Activated gamma-delta T cell treated with anti-CD3 and anti-CD28 coated beads, Interleukin-2, amount 50 U/mL, for 16 hours (primary cell): Measurements from ENCODE around the gene ABL1.

Experiments used
- DNase-seq: peaks from one replicate; pipeline ENCODE4 v3.0.0-alpha.2; 2020; ENCODE audit warnings: low read depth

Gene ABL1

GRCh38 chr9:130849356-130849755 is 14.3 kb downstream of the ABL1 start:
- DNase-seq: no peak

GRCh38 chr9:130852801-130853200 is 17.7 kb downstream of the ABL1 start:
- DNase-seq: no peak

- no peak for DNase-seq
Observed at GRCh38 chr9:130854092-130854491, 19.0 kb downstream of the ABL1 start.

- no peak for DNase-seq
Observed at GRCh38 chr9:130854835-130855234, 19.8 kb downstream of the ABL1 start.

GRCh38 chr9:130856474-130856873 is 21.4 kb downstream of the ABL1 start:
- no peak for DNase-seq

- DNase-seq: no peak
Observed at GRCh38 chr9:130857864-130858738, 23.0 kb downstream of the ABL1 start.

- DNase-seq: no peak
Observed at GRCh38 chr9:130858739-130859705, 24.0 kb downstream of the ABL1 start.

- no peak for DNase-seq
Observed at GRCh38 chr9:130860458-130861316, 25.6 kb downstream of the ABL1 start.

- no peak for DNase-seq
Observed at GRCh38 chr9:130861372-130862180, 26.5 kb downstream of the ABL1 start.

- no peak for DNase-seq
Observed at GRCh38 chr9:130862217-130862616, 27.2 kb downstream of the ABL1 start.

GRCh38 chr9:130862747-130863146 is 27.7 kb downstream of the ABL1 start:
- DNase-seq: no peak

GRCh38 chr9:130864541-130864940 is 29.5 kb downstream of the ABL1 start:
- no peak for DNase-seq

- DNase-seq: no peak
Observed at GRCh38 chr9:130865921-130866320, 30.9 kb downstream of the ABL1 start.

GRCh38 chr9:130866474-130866965 is 31.5 kb downstream of the ABL1 start:
- DNase-seq: peak; percentile 33

GRCh38 chr9:130867556-130867955 is 32.5 kb downstream of the ABL1 start:
- no peak for DNase-seq

- no peak for DNase-seq
Observed at GRCh38 chr9:130868230-130868629, 33.2 kb downstream of the ABL1 start.

- no peak for DNase-seq
Observed at GRCh38 chr9:130869250-130869649, 34.2 kb downstream of the ABL1 start.

- DNase-seq: no peak
Observed at GRCh38 chr9:130870491-130871381, 35.7 kb downstream of the ABL1 start.

- DNase-seq: no peak
Observed at GRCh38 chr9:130871395-130872062, 36.5 kb downstream of the ABL1 start.
